H1 (cell line): Measurements from ENCODE around the gene VSTM2B. TPM values are rescaled to one million over a fixed set of nuclear protein-coding genes. Genes with fewer than 3 reads are reported as not detected.

ENCODE experiments used
- CTCF ChIA-PET: fragments of 300-600 bp; sonication (Branson Sonifier 250); formaldehyde crosslinking; loops from one replicate; lab custom pipeline; 2021; ENCODE audit not compliant: partially characterized antibody; lab: Charles Lee
- POLR2A ChIA-PET: fragments of 300-600 bp; sonication (Branson Sonifier 250); formaldehyde crosslinking; loops from one replicate; lab custom pipeline; 2021; ENCODE audit warnings: inconsistent platforms; ENCODE audit not compliant: partially characterized antibody; lab: Charles Lee
- DNase-seq, 2 experiments: peaks; one replicate each; pipeline versions ENCODE4 v3.0.0 to v3.0.0-alpha.2; 2010 to 2022; ENCODE audit warnings: low spot score in 2 of 2, low read depth in 1 of 2, mixed read lengths in 1 of 2
- FAIRE-seq: peaks from 2 replicates; lab custom pipeline; 2011; peaks lifted over from hg19 to GRCh38; lab: Jason Lieb, UNC
- H2AFZ ChIP-seq: 2 replicates; pipeline ENCODE4 v1.8.1; 2012; ENCODE audit warnings: low read length, inconsistent platforms
- H2AK5ac ChIP-seq: 2 replicates; pipeline ENCODE4 v1.6.1; 2013; ENCODE audit warnings: low read depth, low read length
- H2BK120ac ChIP-seq: replicated peaks from 2 replicates; pipeline ENCODE3; 2013; ENCODE audit warnings: low read depth, low read length, inconsistent platforms
- H2BK12ac ChIP-seq: 2 replicates; pipeline ENCODE4 v1.6.1; 2013; ENCODE audit warnings: low read depth, low read length
- H2BK15ac ChIP-seq: 2 replicates; pipeline ENCODE4 v1.6.1; 2013; ENCODE audit warnings: low read length
- H2BK20ac ChIP-seq: 2 replicates; pipeline ENCODE4 v1.6.1; 2013; ENCODE audit warnings: low read length
- H2BK5ac ChIP-seq: 2 replicates; pipeline ENCODE4 v1.6.1; 2013; ENCODE audit warnings: low read depth, low read length
- H3K14ac ChIP-seq: 2 replicates; pipeline ENCODE4 v1.6.1; 2013; ENCODE audit warnings: inconsistent platforms; ENCODE audit not compliant: insufficient read length
- H3K18ac ChIP-seq: 2 replicates; pipeline ENCODE4 v1.6.1; 2013; ENCODE audit warnings: low read length; ENCODE audit errors: extremely low read depth
- H3K23ac ChIP-seq: 2 replicates; pipeline ENCODE4 v1.6.1; 2013; ENCODE audit warnings: inconsistent platforms; ENCODE audit not compliant: insufficient read length
- H3K23me2 ChIP-seq: 2 replicates; pipeline ENCODE4 v1.6.1; 2013; ENCODE audit warnings: low read depth, low read length
- H3K27ac ChIP-seq: 2 replicates; pipeline ENCODE4 v1.6.1; 2011; ENCODE audit warnings: low read depth, low read length, inconsistent platforms
- H3K27me3 ChIP-seq, 4 experiments: replicated peaks in 1 of 4; 1 replicate in 1 of 4; 2 replicates in 3 of 4; pipeline versions ENCODE4 v1.6.1 to v1.8.1; 2011 to 2013; ENCODE audit warnings: low read length in 3 of 4, mild to moderate bottlenecking in 3 of 4, inconsistent platforms in 2 of 4, mixed read lengths in 2 of 4, moderate library complexity in 1 of 4; ENCODE audit not compliant: control insufficient read depth in 3 of 4, insufficient read depth in 3 of 4; ENCODE audit errors: extremely low read depth in 1 of 4
- H3K36me3 ChIP-seq, 4 experiments: 2 replicates each; pipeline versions ENCODE4 v1.6.1 to v1.8.1; 2011 to 2013; ENCODE audit warnings: mild to moderate bottlenecking in 4 of 4, low read length in 3 of 4, moderate library complexity in 2 of 4, control low read depth in 1 of 4, inconsistent platforms in 1 of 4; ENCODE audit not compliant: insufficient read depth in 4 of 4, control insufficient read depth in 2 of 4
- H3K4ac ChIP-seq: replicated peaks from 2 replicates; pipeline ENCODE3; 2013; ENCODE audit warnings: low read length, low read depth, mixed read lengths, inconsistent platforms; ENCODE audit not compliant: insufficient read length
- H3K4me1 ChIP-seq, 4 experiments: replicated peaks in 1 of 4; 1 replicate in 1 of 4; 2 replicates in 3 of 4; pipeline versions ENCODE4 v1.6.1 to v1.8.1; 2011 to 2013; ENCODE audit warnings: low read length in 3 of 4, inconsistent platforms in 2 of 4, mixed read lengths in 1 of 4; ENCODE audit not compliant: insufficient read depth in 4 of 4, control insufficient read depth in 3 of 4
- H3K4me2 ChIP-seq, 2 experiments: 2 replicates each; pipeline versions ENCODE4 v1.6.1 to v1.8.1; 2011 to 2013; ENCODE audit warnings: low read depth in 2 of 2, low read length in 2 of 2, control low read depth in 1 of 2, inconsistent platforms in 1 of 2, mild to moderate bottlenecking in 1 of 2; ENCODE audit not compliant: insufficient read depth in 1 of 2
- H3K4me3 ChIP-seq, 4 experiments: fragments of 200-600, 300-600 bp in 1 of 4; sonication (generic), shearing (Covaris generic), sonication (Bioruptor Twin) in 1 of 4; 2 replicates each; pipeline versions ENCODE4 v1.5.1 to v1.8.1; 2011 to 2016; ENCODE audit warnings: low read length in 4 of 4, low read depth in 3 of 4, control low read depth in 2 of 4, inconsistent platforms in 2 of 4, mild to moderate bottlenecking in 2 of 4, mixed read lengths in 1 of 4, moderate library complexity in 1 of 4; ENCODE audit not compliant: insufficient read depth in 2 of 4; ENCODE audit errors: extremely low read depth in 1 of 4
- H3K56ac ChIP-seq: replicated peaks from 2 replicates; pipeline ENCODE3; 2013; ENCODE audit warnings: low read depth, mild to moderate bottlenecking, mixed read lengths, low read length, inconsistent platforms; ENCODE audit not compliant: insufficient read length
- H3K79me1 ChIP-seq: 2 replicates; pipeline ENCODE4 v1.6.1; 2013; ENCODE audit warnings: low read depth, low read length, control low read depth
- H3K79me2 ChIP-seq, 2 experiments: 2 replicates each; pipeline versions ENCODE4 v1.6.1 to v1.8.1; 2012 to 2013; ENCODE audit warnings: low read length in 2 of 2, mild to moderate bottlenecking in 2 of 2, inconsistent platforms in 1 of 2; ENCODE audit not compliant: insufficient read depth in 2 of 2, control insufficient read depth in 1 of 2
- H3K9ac ChIP-seq, 4 experiments: replicated peaks in 1 of 4; 1 replicate in 1 of 4; 2 replicates in 3 of 4; pipeline versions ENCODE4 v1.6.1 to v1.8.1; 2011 to 2013; ENCODE audit warnings: low read depth in 3 of 4, low read length in 3 of 4, control low read depth in 2 of 4, mild to moderate bottlenecking in 2 of 4, moderate library complexity in 2 of 4, inconsistent platforms in 1 of 4; ENCODE audit errors: extremely low read depth in 1 of 4
- H3K9me3 ChIP-seq, 2 experiments: 2 replicates each; pipeline versions ENCODE4 v1.6.1 to v1.8.1; 2012 to 2013; ENCODE audit warnings: mild to moderate bottlenecking in 2 of 2, moderate library complexity in 2 of 2, control low read depth in 1 of 2, inconsistent platforms in 1 of 2, low read depth in 1 of 2, low read length in 1 of 2, mixed read lengths in 1 of 2; ENCODE audit not compliant: insufficient read depth in 2 of 2
- H4K20me1 ChIP-seq, 2 experiments: replicated peaks in 1 of 2; 2 replicates each; pipeline versions ENCODE3 to v1.8.1; 2011 to 2013; ENCODE audit warnings: inconsistent platforms in 2 of 2, low read length in 2 of 2, mild to moderate bottlenecking in 1 of 2; ENCODE audit not compliant: insufficient read depth in 2 of 2, control insufficient read depth in 1 of 2
- H4K5ac ChIP-seq: 2 replicates; pipeline ENCODE4 v1.6.1; 2013; ENCODE audit warnings: low read length, low read depth, mixed read lengths, inconsistent platforms; ENCODE audit not compliant: insufficient read length
- H4K8ac ChIP-seq: 2 replicates; pipeline ENCODE4 v1.8.0; 2013; ENCODE audit warnings: mild to moderate bottlenecking, moderate library complexity, low read length, inconsistent platforms; ENCODE audit not compliant: insufficient read depth; ENCODE audit errors: extremely low read depth
- H4K91ac ChIP-seq: replicated peaks from 2 replicates; pipeline ENCODE3; 2013; ENCODE audit warnings: low read length, mixed read lengths, inconsistent platforms; ENCODE audit not compliant: insufficient read length
- CHD1 ChIP-seq: IDR thresholded peaks from 2 replicates; pipeline ENCODE4 v1.6.1; 2012; ENCODE audit warnings: low read depth, low read length, improper control_type of control experiment
- CREB1 ChIP-seq: IDR thresholded peaks from 2 replicates; pipeline ENCODE4 v1.6.1; 2012; ENCODE audit warnings: inconsistent platforms
- EGR1 ChIP-seq: IDR thresholded peaks from 2 replicates; pipeline ENCODE4 v1.6.1; 2011; ENCODE audit warnings: low read depth, low read length, borderline replicate concordance
- EZH2 ChIP-seq: fragments of 200-600 bp; sonication (generic); IDR thresholded peaks from 2 replicates; pipeline ENCODE4 v1.7.1; 2012; ENCODE audit warnings: low read depth, mild to moderate bottlenecking, moderate library complexity, low read length, inconsistent platforms; ENCODE audit not compliant: severe bottlenecking
- FOSL1 ChIP-seq: IDR thresholded peaks from 2 replicates; pipeline ENCODE4 v1.6.1; 2011; ENCODE audit warnings: mild to moderate bottlenecking, low read depth, low read length, moderate library complexity; ENCODE audit not compliant: insufficient read depth
- JUN ChIP-seq: IDR thresholded peaks from 2 replicates; pipeline ENCODE4 v1.6.1; 2011; ENCODE audit warnings: low read depth, mild to moderate bottlenecking, improper control_type of control experiment, low read length
- KDM1A ChIP-seq: fragments of 200-600, 300-600 bp; sonication (generic); IDR thresholded peaks from 2 replicates; pipeline ENCODE4 v1.7.1; 2016; ENCODE audit warnings: mild to moderate bottlenecking, low read length, borderline replicate concordance
- PHF8 ChIP-seq: fragments of 200-600 bp; sonication (generic); conservative IDR thresholded peaks from 2 replicates; pipeline ENCODE4 v1.7.1; 2012; ENCODE audit warnings: low read depth, mild to moderate bottlenecking, inconsistent platforms, low read length, moderate library complexity
- SIN3A ChIP-seq, 2 experiments: IDR thresholded peaks in 1 of 2; conservative IDR thresholded peaks in 1 of 2; 2 replicates each; pipeline ENCODE4 v1.6.1; 2011 to 2012; ENCODE audit warnings: low read length in 2 of 2, improper control_type of control experiment in 1 of 2, low read depth in 1 of 2, mild to moderate bottlenecking in 1 of 2
- SIX5 ChIP-seq: IDR thresholded peaks from 2 replicates; pipeline ENCODE4 v1.6.1; 2011; ENCODE audit warnings: mild to moderate bottlenecking, low read depth, low read length
- WGBS, 2 experiments: shearing (Covaris generic) in 1 of 2; methylation state at CpG; one replicate each; pipeline versions ENCODE4 v1.1.6 to v1.1.7; 2013 to 2015; ENCODE audit warnings: low lambda C conversion rate in 2 of 2, mixed read lengths in 2 of 2, inconsistent platforms in 1 of 2, low coverage in 1 of 2, missing lambda C conversion rate in 1 of 2; ENCODE audit not compliant: insufficient replicate concordance in 2 of 2, insufficient coverage in 1 of 2, insufficient read length in 1 of 2; ENCODE audit errors: extremely low coverage in 1 of 2, missing lambda C conversion rate in 1 of 2; 5-methylcytosine and 5-hydroxymethylcytosine counted together
- polyA plus RNA-seq, 7 experiments: library from polyadenylated mRNA; depleted of rRNA in 3 of 7; stranded (reverse) in 5 of 7; unstranded in 2 of 7; fragments of >200 nt in 5 of 7; fragments of 200-250 nt in 2 of 7; gene quantifications; 1 replicate in 5 of 7; 2 replicates in 1 of 7; 4 replicates in 1 of 7; pipeline versions ENCODE4 v1.2.1 to v1.2.3, GENCODE V29; 2011 to 2013; ENCODE audit warnings: missing spikeins in 2 of 7, mixed read lengths in 2 of 7
- total RNA-seq: library from RNA; stranded (reverse); fragmentation: NEBNext Ultra II Directional; extraction: Animal tissue kit (Norgen Biotek cat#: 25700); gene quantifications from 2 replicates; pipeline ENCODE4 v1.2.1, GENCODE V29; 2021

VSTM2B gene
- total and polyA plus RNA-seq, 2 of the 8 experiments (the other 6 are each of a cell fraction or from before 2014, with no cell fraction given): 0.82 to 1.5 TPM

GRCh38 chr19:29537181-29537580 lies 11.4 kb downstream of the VSTM2B start:
- Histone ChIP-seq H3K79me1 (no peaks in the 10 kb centered on the region), H3K23me2 (peaks cover 11% of the 10 kb centered on the region; the same call in 1 of the 2 replicates), H3K79me2 (no peaks in the 10 kb centered on the region), H4K5ac (no peak overlapping the region), H2BK12ac (no peak overlapping the region), H4K91ac (no peak overlapping the region), H4K20me1 (no peaks in the 10 kb centered on the region), H2BK20ac (no peak overlapping the region), H2BK120ac (no peak overlapping the region), H2BK15ac (no peak overlapping the region), H3K36me3 (no peaks in the 10 kb centered on the region), H2AK5ac (no peak overlapping the region), H3K4me1 (peaks cover 0 to 3% (median 0%) of the 10 kb centered on the region in 4 experiments; a peak in 2 of 7 replicates), H3K4me3 (no peak overlapping the region), H2AFZ (no peak overlapping the region), H3K27me3 (peaks cover 0 to 2% (median 0%) of the 10 kb centered on the region in 4 experiments; a peak in 1 of 7 replicates), H3K23ac (no peak overlapping the region), H2BK5ac (no peak overlapping the region), H3K9ac (no peak overlapping the region), H3K4ac (no peak overlapping the region), H3K27ac (no peak overlapping the region), H4K8ac (no peak overlapping the region)
- CTCF ChIA-PET: interaction anchor here (1.1 to 2.1 kb wide), 4 partner anchors 9 to 250 kb away, joined by 3 to 9 read pairs (median 4); no protein-coding TSS in a partner anchor
- POLR2A ChIA-PET: no interaction called here
- DNase-seq (peak in 1 of 2 experiments; percentile 14), FAIRE-seq (no peak)
- TF ChIP-seq PHF8 (no peak), FOSL1 (no peak), SIN3A (conservative IDR thresholded peaks at IDR 0.05 in 1 of 2, IDR thresholded peaks at IDR 0.05 in 1 of 2; ENCODE audit: low read depth in 1 of 2, low read length in 2 of 2) (no peak), EZH2 (no peak), KDM1A (no peak), CREB1 (no peak), JUN (no peak), CHD1 (no peak), EGR1 (no peak), SIX5 (no peak)
- TF ChIP-seq, all 59 proteins: peak for 0
- 82% methylated on average over 7 of the region's 7 CpGs; no CpG with 5 or more reads in 1 of the 2 experiments for WGBS, 2 experiments
- Histone ChIP-seq H3K14ac (no peak overlapping the region), H3K56ac (no peak overlapping the region), H3K18ac (no peak overlapping the region), H3K4me2 (no peak overlapping the region), H3K9me3 (no peaks in the 10 kb centered on the region)
